Activated CD8-positive, alpha-beta memory T cell treated with anti-CD3 and anti-CD28 coated beads for 4 hours (primary cell): Measurements from ENCODE around the gene RNF144B.
"Not testable (repeated sequence)": the region's sequence is repeated elsewhere in the genome, so short reads cannot be mapped to it uniquely, and the experiment has no call there.

Experiments used
- DNase-seq, 2 donors: peaks; one replicate each; pipeline ENCODE4 v3.0.0-alpha.2; 2020; ENCODE audit warnings: low read depth in 2 of 2

Gene RNF144B

GRCh38 chr6:18387061-18387721, at the start of gene RNF144B:
Gene RNF144B, plus strand, starts transcription at chr6:18387350. Its CDS starts 12,185 bp downstream, at chr6:18399535.
- DNase-seq = peak; percentile 26 to 43

GRCh38 chr6:18339599-18339998, 47.6 kb upstream of the RNF144B start:
- DNase-seq = no peak

- no peak for DNase-seq
Observed at GRCh38 chr6:18340781-18341551, 46.2 kb upstream of the RNF144B start.

GRCh38 chr6:18342223-18342622, 44.9 kb upstream of the RNF144B start:
- no peak for DNase-seq

GRCh38 chr6:18343741-18344140, 43.4 kb upstream of the RNF144B start:
- DNase-seq = no peak

GRCh38 chr6:18347021-18347577, 40.1 kb upstream of the RNF144B start:
- DNase-seq = no peak

- DNase-seq = no peak
Observed at GRCh38 chr6:18347866-18348265, 39.3 kb upstream of the RNF144B start.

GRCh38 chr6:18349386-18349785, 37.8 kb upstream of the RNF144B start:
- DNase-seq = no peak

GRCh38 chr6:18350271-18350670, 36.9 kb upstream of the RNF144B start:
- DNase-seq = no peak

- no peak for DNase-seq
Observed at GRCh38 chr6:18350712-18351111, 36.4 kb upstream of the RNF144B start.

GRCh38 chr6:18352001-18352400, 35.1 kb upstream of the RNF144B start:
- no peak for DNase-seq

- no peak for DNase-seq
Observed at GRCh38 chr6:18352842-18353241, 34.3 kb upstream of the RNF144B start.

- no peak for DNase-seq
Observed at GRCh38 chr6:18353251-18353650, 33.9 kb upstream of the RNF144B start.

GRCh38 chr6:18357546-18357945, 29.6 kb upstream of the RNF144B start:
- DNase-seq = not testable (repeated sequence)

- DNase-seq = no peak
Observed at GRCh38 chr6:18359237-18359885, 27.8 kb upstream of the RNF144B start.

- DNase-seq = no peak
Observed at GRCh38 chr6:18360188-18360587, 27.0 kb upstream of the RNF144B start.

GRCh38 chr6:18362058-18362561, 25.0 kb upstream of the RNF144B start:
- no peak for DNase-seq

- DNase-seq = no peak
Observed at GRCh38 chr6:18363746-18364145, 23.4 kb upstream of the RNF144B start.

- DNase-seq = not testable (repeated sequence)
Observed at GRCh38 chr6:18364561-18364960, 22.6 kb upstream of the RNF144B start.

GRCh38 chr6:18367371-18367770, 19.8 kb upstream of the RNF144B start:
- no peak for DNase-seq

GRCh38 chr6:18368277-18369105, 18.7 kb upstream of the RNF144B start:
- no peak for DNase-seq
